GM12878 (cell line): ENCODE results near the gene SECTM1. TPM values are rescaled to one million over a fixed set of nuclear protein-coding genes. Genes with fewer than 3 reads are reported as not detected.
A peak's percentile ranks its signal among the peaks of the same experiment; 100 is the strongest.

Experiments used
- ATAC-seq: fragments of 200-7000 bp; cut with Tn5 transposase; 3 replicates; pipeline ENCODE4 v1.9.1; 2020; ENCODE audit warnings: mild to moderate bottlenecking, moderate library complexity
- BruUV-seq: library from RNA; stranded (reverse); fragments of 400-500 nt; replicated peaks from 2 replicates; lab custom pipeline; 2021; lab: Mats Ljungman, UMichigan
- CTCF ChIA-PET: fragments of 300-600 bp; sonication (Branson Sonifier 250); formaldehyde crosslinking; extraction: SDS; loops from one replicate; lab custom pipeline; 2021; ENCODE audit warnings: inconsistent platforms; lab: Yijun Ruan, JAX
- POLR2A ChIA-PET: fragments of 350-600 bp; formaldehyde crosslinking; extraction: SDS; loops from one replicate; lab custom pipeline; 2021; ENCODE audit warnings: inconsistent platforms; lab: Charles Lee
- RAD21 ChIA-PET: fragments of 300-600 bp; sonication (Branson Sonifier 250); formaldehyde crosslinking; loops from one replicate; lab custom pipeline; 2023; ENCODE audit warnings: antibody characterized with exemption; ENCODE audit not compliant: unreplicated experiment; lab: Charles Lee
- SMC1A ChIA-PET: fragments of 300-600 bp; sonication (Branson Sonifier 250); formaldehyde crosslinking; loops from one replicate; lab custom pipeline; 2023; ENCODE audit not compliant: unreplicated experiment, uncharacterized antibody; lab: Charles Lee
- DNase-seq: peaks from one replicate; pipeline ENCODE4 v3.0.0-alpha.2; 2011; ENCODE audit warnings: low read depth, low spot score
- FAIRE-seq: peaks from 3 replicates; lab custom pipeline; 2011; peaks lifted over from hg19 to GRCh38; lab: Jason Lieb, UNC
- H2AFZ ChIP-seq: 2 replicates; pipeline ENCODE4 v1.6.0; 2011; ENCODE audit warnings: low read depth, low read length, control low read depth; ENCODE audit not compliant: control insufficient read depth
- H3K27ac ChIP-seq: 2 replicates; pipeline ENCODE4 v1.5.1; 2011; ENCODE audit warnings: control low read depth; ENCODE audit not compliant: control insufficient read depth, insufficient read depth
- H3K27me3 ChIP-seq, 2 experiments: replicated peaks in 1 of 2; 2 replicates each; pipeline versions ENCODE4 v1.6.0 to v1.6.1; 2011; ENCODE audit warnings: low read length in 1 of 2; ENCODE audit not compliant: control insufficient read depth in 2 of 2, insufficient read depth in 2 of 2
- H3K36me3 ChIP-seq, 2 experiments: 2 replicates each; pipeline ENCODE4 v1.5.1; 2011; ENCODE audit warnings: low read length in 1 of 2; ENCODE audit not compliant: control insufficient read depth in 2 of 2, insufficient read depth in 2 of 2
- H3K4me1 ChIP-seq: 2 replicates; pipeline ENCODE4 v1.6.1; 2011; ENCODE audit warnings: mild to moderate bottlenecking, low read length, moderate library complexity, mixed read lengths; ENCODE audit not compliant: control insufficient read depth, insufficient read depth
- H3K4me2 ChIP-seq: 2 replicates; pipeline ENCODE4 v1.6.0; 2011; ENCODE audit warnings: control low read depth; ENCODE audit not compliant: control insufficient read depth, insufficient read depth
- H3K4me3 ChIP-seq: fragments of 200-600 bp; sonication (generic); 2 replicates; pipeline ENCODE4 v1.5.1; 2016
- H3K79me2 ChIP-seq: 2 replicates; pipeline ENCODE4 v1.6.0; 2011; ENCODE audit warnings: low read length; ENCODE audit not compliant: control insufficient read depth, insufficient read depth
- H3K9ac ChIP-seq: 2 replicates; pipeline ENCODE4 v1.8.0; 2011; ENCODE audit warnings: low read length, control low read depth, mixed read lengths; ENCODE audit not compliant: control insufficient read depth, insufficient read depth
- H3K9me3 ChIP-seq: replicated peaks from 3 replicates; pipeline ENCODE4 v1.5.1; 2011; ENCODE audit warnings: mild to moderate bottlenecking, low read length; ENCODE audit not compliant: control insufficient read depth, insufficient read depth
- H4K20me1 ChIP-seq: 2 replicates; pipeline ENCODE4 v1.6.0; 2011; ENCODE audit not compliant: control insufficient read depth, insufficient read depth
- JUND ChIP-seq: IDR thresholded peaks from 2 replicates; pipeline ENCODE4 v1.6.1; 2012; ENCODE audit warnings: low read depth, mild to moderate bottlenecking, low read length, improper control_type of control experiment, moderate library complexity
- TARDBP ChIP-seq: IDR thresholded peaks from 2 replicates; pipeline ENCODE4 v1.6.1; 2016; ENCODE audit warnings: borderline replicate concordance
- ZBED1 ChIP-seq: IDR thresholded peaks from 2 replicates; pipeline ENCODE4 v1.6.1; 2016; ENCODE audit warnings: borderline replicate concordance
- ZNF384 ChIP-seq: IDR thresholded peaks from 2 replicates; pipeline ENCODE4 v1.6.1; 2012; ENCODE audit warnings: low read depth, mild to moderate bottlenecking, low read length, improper control_type of control experiment, borderline replicate concordance
- WGBS: methylation state at CpG from one replicate; pipeline ENCODE4 v1.1.6; 2016; ENCODE audit warnings: low lambda C conversion rate; ENCODE audit not compliant: insufficient replicate concordance, insufficient coverage; ENCODE audit errors: missing lambda C conversion rate; 5-methylcytosine and 5-hydroxymethylcytosine counted together
- in situ Hi-C: fragments of 300-500 bp; cut with MboI; formaldehyde crosslinking; loops from 9 replicates; pipeline ENCODE4 v1.14.3; 2018; ENCODE audit warnings: mixed read lengths
- intact Hi-C: fragments of 100-400 bp; cut with micrococcal nuclease; formaldehyde crosslinking; loops from one replicate; pipeline ENCODE4 v1.14.2; 2022; ENCODE audit not compliant: unreplicated experiment
- polyA plus RNA-seq, 11 experiments: library from polyadenylated mRNA; depleted of rRNA in 4 of 11; unstranded in 6 of 11; stranded (reverse) in 5 of 11; fragments of >200 nt; fragmentation: Nextera tagmentation in 4 of 11; fragmentation: Illumina TruSeq in 1 of 11; extraction: Ambion mirVana in 4 of 11; extraction: Trizol in 1 of 11; gene quantifications; 1 replicate in 1 of 11; 2 replicates in 10 of 11; pipeline versions ENCODE4 v1.2.1 to v1.2.3, GENCODE V29; 2011 to 2016; ENCODE audit warnings: inconsistent platforms in 2 of 11, missing spikeins in 2 of 11, low read depth in 1 of 11
- total RNA-seq, 4 experiments: library from RNA; depleted of rRNA in 3 of 4; stranded (reverse); fragments of >200 nt in 3 of 4; fragmentation: Illumina TruSeq in 1 of 4; extraction: Trizol in 1 of 4; gene quantifications; 2 replicates each; pipeline versions ENCODE4 v1.2.1 to v1.2.3, GENCODE V29; 2013 to 2021

The SECTM1 gene
- total and polyA plus RNA-seq, 10 of the 15 experiments (the other 5 are each of a cell fraction or from before 2014, with no cell fraction given) = 0.10 to 0.13 (median 0.12) TPM; not detected in 7

DNA sequence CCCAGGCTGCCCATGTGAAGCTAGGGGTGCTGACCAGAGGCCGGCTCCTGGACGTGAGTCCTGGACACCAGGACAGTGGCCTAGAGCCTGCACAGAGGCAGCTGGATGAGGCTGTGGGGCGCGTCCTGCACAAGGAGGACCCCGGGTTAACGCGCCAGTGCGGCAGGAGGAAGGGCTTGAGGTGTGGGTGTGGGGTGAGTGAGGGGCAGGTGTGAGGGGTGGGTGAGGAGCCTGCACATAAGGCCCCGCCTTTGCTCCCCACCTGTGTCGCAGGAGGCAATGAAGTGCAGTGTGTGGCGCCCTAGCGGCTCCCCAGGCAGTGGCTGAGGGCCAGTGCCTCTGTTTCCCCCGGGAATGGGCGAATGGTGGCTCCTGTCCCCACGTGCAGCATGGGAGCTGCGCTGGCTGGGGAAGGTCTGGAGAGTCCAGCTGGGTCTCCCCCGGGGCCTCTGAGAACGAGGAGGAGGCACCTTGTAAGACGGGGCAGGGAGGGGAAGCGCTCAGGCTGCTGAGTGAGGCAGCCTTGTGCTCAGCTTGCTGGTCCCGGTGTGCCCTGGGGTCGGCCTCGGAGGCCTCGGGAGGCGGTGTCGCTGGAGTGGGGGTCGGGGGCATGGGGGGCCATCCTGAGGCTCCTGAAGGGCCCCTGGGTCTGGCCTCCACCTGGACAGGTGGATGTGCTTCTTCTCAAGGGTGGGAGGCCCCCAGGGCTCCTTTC, 19.4 kb downstream of the SECTM1 start:
- no peaks in the 10 kb centered on the region for H3K4me1 ChIP-seq
- intact Hi-C loops = no loop called here
- no peaks in the 10 kb centered on the region for H3K36me3 ChIP-seq
- ChIA-PET CTCF (interaction anchor here (1.0 kb wide), 1 partner anchor 108 kb away, joined by 3 read pairs; no protein-coding TSS in a partner anchor), SMC1A (interaction anchor here (1.1 kb wide), 1 partner anchor 13 kb away, joined by 5 read pairs; no protein-coding TSS in a partner anchor), RAD21 (interaction anchor here (1.2 kb wide), 1 partner anchor 14 kb away, joined by 4 read pairs; no protein-coding TSS in a partner anchor)
- H3K27ac ChIP-seq = no peak overlapping the region
- peaks cover 0 to 2% of the 10 kb centered on the region in 2 experiments; a peak in 2 of 4 replicates for H3K27me3 ChIP-seq
- no TSS peak for BruUV-seq
- FAIRE-seq (no peak), DNase-seq (no peak), ATAC-seq (peak; percentile 24; the same call in 2 of the 3 replicates)
- H3K9me3 ChIP-seq = no peaks in the 10 kb centered on the region; the same call in 2 of the 3 replicates
- WGBS = 32% methylated on average over 27 of the region's 27 CpGs
- no peak overlapping the region for H3K9ac ChIP-seq
- H4K20me1 ChIP-seq = no peaks in the 10 kb centered on the region
- no peak overlapping the region for H2AFZ ChIP-seq
- no peak overlapping the region for H3K4me3 ChIP-seq
- no peak overlapping the region for H3K4me2 ChIP-seq
- no peak for TF ChIP-seq ZNF384
- TF ChIP-seq, all 136 proteins: peak for 0
- POLR2A ChIA-PET = interaction anchor here (6.2 kb wide), 1 partner anchor 13 kb away, joined by 32 read pairs; no protein-coding TSS in a partner anchor
- H3K79me2 ChIP-seq = no peaks in the 10 kb centered on the region
- in situ Hi-C loops = no loop called here

DNA sequence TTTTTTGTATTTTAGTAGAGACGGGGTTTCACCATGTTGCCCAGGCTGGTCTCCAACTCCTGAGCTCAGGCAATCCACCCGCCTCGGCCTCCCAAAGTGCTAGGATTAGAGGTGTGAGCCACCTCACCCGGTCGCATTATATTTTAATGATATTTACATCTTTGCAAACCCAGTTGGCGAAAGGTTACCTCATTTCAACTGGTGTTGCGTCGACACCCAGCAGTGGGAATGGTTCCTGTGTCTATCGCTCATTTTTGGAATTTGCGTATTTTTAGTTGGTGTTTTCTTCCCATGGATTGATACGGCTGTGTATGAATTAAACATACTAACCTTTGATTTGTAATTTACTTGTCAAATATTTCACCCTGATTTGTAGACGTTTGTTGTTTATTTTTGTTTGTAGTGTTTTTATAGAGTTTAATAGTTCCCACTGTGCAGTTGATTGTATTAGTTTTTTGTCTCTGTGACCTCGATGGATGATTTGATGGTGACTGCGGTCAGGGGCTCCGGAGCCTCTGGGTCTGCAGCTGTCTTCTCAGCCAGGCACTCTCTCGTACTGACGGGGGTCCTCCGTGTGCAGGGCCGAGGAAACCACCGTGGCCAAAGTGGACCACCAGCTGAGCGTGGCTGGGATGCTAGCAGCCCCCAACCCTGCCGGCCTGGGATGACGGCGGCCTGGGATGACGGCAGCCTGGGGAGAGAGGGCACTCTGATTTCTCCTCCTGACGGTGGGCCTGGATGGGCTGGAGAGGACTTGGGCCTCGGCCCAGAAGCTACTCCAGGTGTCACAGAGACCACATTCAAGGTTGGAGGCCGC, 20.2 kb downstream of the SECTM1 start:
- ATAC-seq = no peak
- peaks cover 0 to 2% of the 10 kb centered on the region in 2 experiments; a peak in 2 of 4 replicates for H3K27me3 ChIP-seq
- no peak overlapping the region for H2AFZ ChIP-seq
- no peaks in the 10 kb centered on the region for H3K9me3 ChIP-seq
- H3K4me1 ChIP-seq = no peaks in the 10 kb centered on the region
- SMC1A ChIA-PET = interaction anchor here (1.0 to 1.2 kb wide), 3 partner anchors 10 to 15 kb away, joined by 3 to 5 read pairs (median 5); no protein-coding TSS in a partner anchor
- H3K27ac ChIP-seq = no peak overlapping the region
- DNase-seq = no peak
- intact Hi-C loops = no loop called here
- WGBS = 55% methylated on average over 27 of the region's 28 CpGs
- BruUV-seq = no TSS peak
- no peaks in the 10 kb centered on the region for H3K79me2 ChIP-seq
- no peaks in the 10 kb centered on the region for H3K36me3 ChIP-seq
- RAD21 ChIA-PET = interaction anchor here (1.2 to 1.4 kb wide), 2 partner anchors 12 to 13 kb away, joined by 3 to 4 read pairs; no protein-coding TSS in a partner anchor
- H3K9ac ChIP-seq = no peak overlapping the region
- TF ChIP-seq TARDBP (no peak), JUND (no peak), ZBED1 (no peak)
- TF ChIP-seq, all 136 proteins: peak for 0
- POLR2A ChIA-PET = interaction anchor here (6.2 kb wide), 1 partner anchor 12 kb away, joined by 32 read pairs; no protein-coding TSS in a partner anchor
- in situ Hi-C loops = no loop called here
- no peak overlapping the region for H3K4me3 ChIP-seq
- H3K4me2 ChIP-seq = no peak overlapping the region
- H4K20me1 ChIP-seq = no peaks in the 10 kb centered on the region
- no peak for FAIRE-seq
- CTCF ChIA-PET = interaction anchor here (1.6 kb wide), 1 partner anchor 12 kb away, joined by 4 read pairs; no protein-coding TSS in a partner anchor
